AG09319 (cell line): Measurements from ENCODE around the gene TIPARP.

Experiments
- DNase-seq: peaks from one replicate; pipeline ENCODE4 v3.0.0-alpha.2; 2010; ENCODE audit warnings: low read depth; ENCODE audit errors: extremely low read depth
- CTCF ChIP-seq: IDR thresholded peaks from 2 replicates; pipeline ENCODE4 v1.5.1; 2011; ENCODE audit warnings: low read depth, mild to moderate bottlenecking, inconsistent platforms, low read length, moderate library complexity

The TIPARP gene

GRCh38 chr3:156716105-156716862, 41.9 kb downstream of the TIPARP start:
- no peak for DNase-seq
- no peak for TF ChIP-seq CTCF

- DNase-seq: no peak
- TF ChIP-seq CTCF: no peak
These were observed 44.4 kb downstream of the TIPARP start for GRCh38 chr3:156718622-156719306.

GRCh38 chr3:156720826-156721225, 46.4 kb downstream of the TIPARP start:
- no peak for TF ChIP-seq CTCF

GRCh38 chr3:156721687-156722618, 47.6 kb downstream of the TIPARP start:
- DNase-seq: no peak

More at GRCh38 chr3:156720826-156721225, 46.4 kb downstream of the TIPARP start:
- no peak for DNase-seq

GRCh38 chr3:156723182-156723619, 48.8 kb downstream of the TIPARP start:
- DNase-seq: no peak
- TF ChIP-seq CTCF: no peak

More at GRCh38 chr3:156721687-156722618, 47.6 kb downstream of the TIPARP start:
- TF ChIP-seq CTCF: no peak

GRCh38 chr3:156725682-156726081, 51.3 kb downstream of the TIPARP start:
- DNase-seq: no peak
- TF ChIP-seq CTCF: no peak
